HG03039 (cell line): ENCODE data around the gene ITLN2.
"Not testable (repeated sequence)": the region's sequence is repeated elsewhere in the genome, so short reads cannot be mapped to it uniquely, and the experiment has no call there.

Experiments
- ATAC-seq: cut with Tn5 transposase; IDR thresholded peaks from one replicate; pipeline ENCODE4 v1.9.1; 2021; ENCODE audit warnings: mild to moderate bottlenecking, moderate library complexity; ENCODE audit not compliant: unreplicated experiment

Gene ITLN2

DNA sequence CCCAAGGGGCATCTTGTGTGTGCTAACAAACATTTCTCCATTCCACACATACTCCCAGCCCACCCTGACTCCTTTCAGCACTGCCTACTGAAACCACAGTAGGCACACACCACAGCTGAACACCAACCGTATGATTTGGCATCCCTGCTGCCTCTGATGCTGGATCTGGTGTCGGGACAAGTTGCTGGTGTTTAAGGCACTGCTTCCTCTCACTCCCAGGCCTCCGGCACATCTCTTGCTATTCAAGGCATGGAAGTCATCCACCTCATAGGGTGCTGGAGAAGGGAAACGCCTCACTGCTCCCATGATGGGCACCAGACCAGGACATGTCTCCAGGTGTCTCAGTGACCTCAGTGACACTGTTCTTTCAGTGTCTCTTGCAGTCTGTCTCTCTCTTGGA lies 2.4 kb upstream of the ITLN2 start:
- no peak for ATAC-seq

DNA sequence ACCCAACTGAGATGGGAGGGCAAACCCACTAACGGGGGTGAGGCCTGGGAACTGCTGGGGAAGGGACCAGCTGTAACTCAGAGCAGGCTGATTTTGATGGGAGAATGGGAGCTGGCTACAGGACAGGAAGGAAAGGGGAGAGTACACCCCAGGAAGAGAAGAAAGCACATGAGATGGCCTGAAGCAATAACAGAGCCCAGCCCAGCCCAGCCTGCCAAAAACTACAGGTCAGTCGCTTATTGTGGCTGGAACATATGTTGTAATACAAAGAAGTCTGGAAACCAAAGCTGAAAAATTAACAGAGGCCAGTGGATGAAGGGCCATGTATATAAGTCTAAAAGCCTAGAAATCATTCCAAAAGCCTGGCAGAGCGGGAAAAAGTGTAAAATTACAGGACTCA lies 1.6 kb downstream of the ITLN2 start:
- no peak for ATAC-seq

DNA sequence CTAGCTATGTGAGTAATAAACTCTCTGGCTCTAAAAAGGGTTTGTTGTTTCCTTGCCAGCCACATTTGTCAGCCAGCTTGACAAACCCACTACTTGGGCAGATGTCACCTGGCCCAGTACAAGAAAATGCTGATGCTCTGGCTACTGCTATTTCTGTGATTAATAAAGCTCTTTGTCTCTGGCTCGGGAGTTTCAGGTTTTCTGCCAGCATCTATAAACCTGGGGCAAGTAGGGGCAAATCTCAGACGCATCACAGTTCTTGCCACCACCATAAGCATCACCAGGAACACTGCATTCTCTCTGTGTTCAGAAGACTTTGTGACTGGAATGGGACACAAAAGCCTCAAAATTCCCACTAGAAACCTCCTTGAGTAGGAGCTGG lies 2.5 kb downstream of the ITLN2 start:
- ATAC-seq: no peak

DNA sequence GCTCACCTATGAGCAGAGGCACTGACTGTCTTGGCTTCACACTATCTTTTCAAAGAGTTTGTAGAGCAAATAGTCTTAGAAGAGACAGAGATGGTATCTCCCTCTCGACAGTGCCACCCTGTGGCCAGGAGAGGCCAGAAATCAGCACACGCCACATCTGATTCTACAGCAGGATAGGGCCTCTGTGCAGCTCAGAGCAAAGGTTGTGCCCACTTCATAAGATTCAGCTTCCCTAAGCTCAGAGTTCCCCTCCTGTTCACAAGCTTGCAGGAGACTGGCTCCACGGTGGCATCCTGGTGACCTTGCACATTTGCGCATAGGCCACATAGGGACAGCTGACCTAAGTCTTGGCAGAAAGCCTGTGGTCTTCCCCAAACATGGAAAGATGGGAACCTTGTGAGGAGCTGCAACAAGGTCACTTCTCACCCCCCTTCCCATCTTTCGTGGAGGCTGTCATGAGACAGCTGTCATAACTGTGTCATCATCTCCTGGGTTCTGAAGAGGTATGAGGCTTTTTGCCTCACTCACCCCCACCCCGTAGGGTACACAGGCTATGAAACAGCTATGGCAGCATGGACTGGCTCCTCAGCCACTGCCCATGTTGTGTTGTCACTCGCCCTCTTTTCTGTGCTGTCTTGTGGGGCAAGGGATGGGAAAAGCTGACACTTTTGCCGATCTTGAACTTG lies 3.0 kb downstream of the ITLN2 start:
- no peak for ATAC-seq

DNA sequence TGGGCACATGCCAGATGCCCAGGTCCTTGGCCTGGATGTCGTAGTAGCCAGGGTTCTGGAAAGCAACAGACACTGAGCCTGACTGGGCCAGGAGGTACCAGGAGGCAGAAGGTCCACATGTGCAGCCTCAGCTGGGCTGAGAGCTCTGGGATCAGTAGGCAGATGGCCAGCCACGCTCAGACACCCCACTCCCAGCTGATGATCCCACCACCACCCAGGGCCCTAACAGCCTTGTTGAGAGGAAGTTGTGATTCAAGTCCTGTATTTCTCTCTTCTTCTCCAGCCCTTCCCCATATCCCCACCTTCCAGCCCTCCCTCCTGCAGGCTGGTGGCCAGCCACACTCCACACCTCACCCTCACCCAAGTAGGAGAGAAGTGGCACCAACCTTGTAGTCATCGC lies 4.0 kb downstream of the ITLN2 start:
- ATAC-seq: no peak

DNA sequence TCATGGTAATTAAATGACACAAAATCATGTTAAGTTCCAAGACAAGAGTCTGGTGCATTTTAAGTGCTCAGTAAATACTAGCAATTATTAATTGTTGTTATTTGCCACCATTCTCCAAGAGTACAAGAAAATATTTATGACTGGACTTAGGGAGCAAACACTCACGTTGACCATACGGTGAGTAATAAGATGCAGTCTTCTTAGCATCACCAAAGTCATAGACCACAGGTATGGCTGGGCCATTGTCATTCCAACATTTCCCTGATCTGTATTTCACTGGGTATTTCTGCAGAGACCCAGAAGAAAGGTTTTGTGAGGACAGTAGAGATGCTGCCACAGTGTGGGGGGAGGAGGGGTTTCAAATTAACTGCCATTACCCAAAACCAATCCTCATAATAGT lies 4.7 kb downstream of the ITLN2 start:
- no peak for ATAC-seq

DNA sequence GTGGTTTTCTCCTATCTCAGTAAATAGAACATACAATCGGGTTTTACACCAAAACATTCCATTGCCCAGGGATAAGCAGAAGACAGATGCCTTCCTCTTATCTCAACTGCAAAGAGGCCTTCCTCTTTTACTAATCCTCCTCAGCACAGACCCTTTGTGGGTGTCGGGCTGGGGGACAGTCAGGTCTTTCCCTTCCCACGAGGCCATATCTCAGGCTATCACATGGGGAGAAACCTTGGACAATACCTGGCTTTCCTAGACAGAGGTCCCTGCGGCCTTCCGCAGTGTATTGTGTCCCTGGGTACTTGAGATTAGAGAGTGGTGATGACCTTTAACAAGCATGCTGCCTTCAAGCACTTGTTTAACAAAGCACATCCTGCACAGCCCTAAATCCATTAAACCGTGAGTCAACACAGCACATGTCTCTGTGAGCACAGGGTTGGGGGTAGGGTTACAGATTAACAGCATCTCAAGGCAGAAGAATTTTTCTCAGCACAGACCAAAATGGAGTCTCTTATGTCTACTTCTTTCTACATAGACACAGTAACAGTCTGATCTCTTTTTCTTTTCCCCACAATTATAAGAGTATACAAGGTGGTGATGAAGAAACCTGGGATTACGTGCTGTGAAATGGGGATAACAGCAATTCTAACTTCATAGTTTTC lies 5.3 kb downstream of the ITLN2 start:
- ATAC-seq: not testable (repeated sequence)

DNA sequence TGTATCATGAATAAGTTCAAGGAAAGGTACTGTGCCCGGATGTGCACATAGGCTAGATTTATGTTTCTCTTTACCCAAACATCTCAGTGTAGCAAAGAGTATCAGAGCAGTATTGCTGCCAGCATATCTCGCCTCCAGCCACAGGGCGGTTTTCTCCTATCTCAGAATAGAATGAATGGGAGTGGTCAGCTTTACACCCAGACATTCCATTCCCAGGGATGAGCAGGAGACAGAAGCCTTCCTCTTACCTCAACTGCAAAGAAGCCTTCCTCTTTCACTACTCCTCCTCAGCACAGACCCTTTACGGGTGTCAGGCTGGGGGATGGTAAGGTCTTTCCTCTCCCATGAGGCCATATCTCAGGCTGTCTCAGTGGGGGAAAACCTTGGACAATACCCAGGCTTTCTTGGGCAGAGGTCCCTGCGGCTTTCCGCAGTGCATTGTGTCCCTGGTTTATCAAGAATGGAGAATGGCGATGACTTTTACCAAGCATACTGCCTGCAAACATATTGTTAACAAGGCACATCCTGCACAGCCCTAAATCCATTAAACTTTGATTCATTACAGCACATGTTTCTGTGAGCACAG lies 7.3 kb downstream of the ITLN2 start:
- not testable (repeated sequence) for ATAC-seq

DNA sequence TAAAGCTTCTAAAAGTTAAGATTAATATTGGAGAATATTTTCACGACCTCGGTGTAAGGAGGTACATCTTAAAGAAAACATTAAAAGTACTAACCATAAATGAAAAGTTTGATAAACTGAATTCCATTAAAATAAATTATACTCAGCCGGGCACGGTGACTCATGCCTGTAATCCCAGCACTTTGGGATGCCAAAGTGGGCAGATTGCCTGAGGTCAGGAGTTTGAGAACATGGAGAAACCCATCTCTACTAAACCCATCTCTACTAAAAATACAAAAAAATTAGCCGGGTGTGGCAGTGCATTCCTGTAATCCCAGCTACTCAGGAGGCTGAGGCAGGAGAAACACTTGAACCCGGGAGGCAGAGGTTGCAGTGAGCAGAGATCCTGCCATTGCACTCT lies 8.7 kb downstream of the ITLN2 start:
- not testable (repeated sequence) for ATAC-seq

DNA sequence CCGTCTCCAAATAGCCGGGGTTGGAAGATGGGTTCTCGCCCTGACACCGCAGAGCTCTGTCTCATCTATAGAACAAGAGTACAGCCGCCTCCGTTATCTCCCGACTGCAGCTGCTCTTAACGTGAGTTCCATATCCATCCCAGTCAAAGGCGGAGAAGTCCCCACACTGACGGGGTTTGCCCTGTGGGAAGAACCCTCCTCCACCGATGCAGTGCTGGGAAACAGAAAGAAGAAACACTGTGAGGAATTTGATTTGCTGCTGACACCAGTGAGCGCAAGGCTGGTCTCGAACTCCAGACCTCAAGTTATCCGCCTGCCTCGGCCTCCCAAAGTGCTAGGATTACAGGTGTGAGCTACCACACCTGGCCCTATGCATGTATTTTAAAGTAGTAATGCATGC lies 9.5 kb downstream of the ITLN2 start:
- ATAC-seq: no peak

DNA sequence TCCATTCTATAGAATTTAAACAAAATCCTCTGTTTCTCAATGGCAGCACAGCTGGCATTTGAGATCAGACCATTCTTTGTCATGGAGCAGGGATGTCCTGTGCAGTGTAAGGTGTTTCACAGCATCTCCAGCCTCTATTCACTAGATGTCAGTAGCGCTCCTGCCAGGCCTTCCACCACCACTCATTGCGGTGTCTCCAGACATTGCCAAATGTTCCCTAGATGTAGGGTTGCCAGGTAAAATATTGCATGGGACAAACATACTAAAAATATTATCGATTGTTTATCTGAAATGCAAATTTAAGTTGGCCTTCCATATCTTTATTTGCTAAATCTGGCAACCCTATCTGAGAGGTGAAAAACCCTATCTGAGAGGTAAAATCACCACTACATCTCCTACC lies 11.7 kb downstream of the ITLN2 start:
- no peak for ATAC-seq

DNA sequence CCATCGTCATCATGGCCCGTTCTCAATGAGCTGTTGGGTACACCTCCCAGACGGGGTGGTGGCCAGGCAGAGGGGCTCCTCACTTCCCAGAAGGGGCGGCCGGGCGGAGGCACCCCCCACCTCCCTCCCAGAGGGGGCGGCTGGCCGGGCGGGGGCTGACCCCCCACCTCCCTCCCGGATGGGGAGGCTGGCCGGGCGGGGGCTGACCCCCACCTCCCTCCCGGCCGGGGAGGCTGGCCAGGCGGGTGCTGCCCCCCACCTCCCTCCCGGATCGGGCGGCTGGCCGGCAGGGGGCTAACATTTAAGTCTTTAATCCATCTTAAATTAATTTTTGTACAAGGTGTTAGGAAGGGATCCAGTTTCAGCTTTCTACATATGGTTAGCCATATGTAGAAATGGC lies 17.9 kb downstream of the ITLN2 start:
- ATAC-seq: not testable (repeated sequence)

DNA sequence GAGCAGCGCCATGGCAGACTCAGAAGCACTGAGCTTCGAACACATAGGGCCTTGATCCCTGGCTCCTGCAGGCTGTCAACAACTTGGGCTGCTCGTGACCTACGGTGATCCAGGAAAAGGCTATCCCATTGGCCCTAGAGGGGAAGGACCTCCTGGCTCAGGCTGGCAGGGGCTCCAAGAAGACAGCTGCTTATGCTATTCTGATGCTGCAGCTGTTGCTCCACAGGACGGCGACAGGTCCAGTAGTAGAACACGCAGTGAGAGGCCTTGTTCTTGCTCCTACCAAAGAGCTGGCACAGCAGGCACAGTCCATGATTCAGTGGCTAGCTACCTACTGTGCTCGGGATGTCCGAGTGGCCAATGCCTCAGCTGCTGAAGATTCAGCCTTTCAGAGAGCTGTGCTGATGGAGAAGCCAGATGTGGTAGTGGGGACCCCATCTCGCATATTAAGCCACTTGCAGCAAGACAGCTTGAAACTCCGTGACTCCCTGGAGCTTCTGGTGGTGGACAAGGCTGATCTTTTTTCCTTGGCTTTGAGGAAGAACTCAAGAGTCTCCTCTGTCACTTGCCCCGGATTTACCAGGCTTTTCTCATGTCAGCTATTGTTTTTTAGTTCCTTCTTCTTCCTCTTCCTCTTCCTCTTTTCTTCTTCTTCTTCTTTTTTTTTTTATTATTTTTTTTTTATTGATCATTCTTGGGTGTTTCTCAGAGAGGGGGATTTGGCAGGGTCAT lies 18.9 kb downstream of the ITLN2 start:
- no peak for ATAC-seq

DNA sequence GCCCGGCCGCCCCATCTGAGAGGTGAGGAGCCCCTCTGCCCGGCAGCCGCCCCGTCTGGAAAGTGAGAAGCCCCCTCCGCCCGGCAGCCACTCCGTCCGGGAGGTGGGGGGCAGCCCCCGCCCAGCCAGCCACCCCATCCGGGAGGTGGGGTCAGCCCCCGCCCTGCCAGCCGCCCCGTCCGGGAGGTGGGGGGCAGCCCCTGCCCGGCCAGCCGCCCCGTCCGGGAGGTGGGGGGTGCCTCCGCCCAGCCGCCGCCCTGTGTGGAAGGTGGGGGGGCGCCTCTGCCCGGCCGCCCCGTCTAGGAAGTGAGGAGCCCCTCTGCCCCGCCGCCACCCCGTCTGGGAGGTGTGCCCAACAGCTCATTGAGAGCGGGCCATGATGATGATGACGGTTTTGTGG lies 21.3 kb downstream of the ITLN2 start:
- not testable (repeated sequence) for ATAC-seq

DNA sequence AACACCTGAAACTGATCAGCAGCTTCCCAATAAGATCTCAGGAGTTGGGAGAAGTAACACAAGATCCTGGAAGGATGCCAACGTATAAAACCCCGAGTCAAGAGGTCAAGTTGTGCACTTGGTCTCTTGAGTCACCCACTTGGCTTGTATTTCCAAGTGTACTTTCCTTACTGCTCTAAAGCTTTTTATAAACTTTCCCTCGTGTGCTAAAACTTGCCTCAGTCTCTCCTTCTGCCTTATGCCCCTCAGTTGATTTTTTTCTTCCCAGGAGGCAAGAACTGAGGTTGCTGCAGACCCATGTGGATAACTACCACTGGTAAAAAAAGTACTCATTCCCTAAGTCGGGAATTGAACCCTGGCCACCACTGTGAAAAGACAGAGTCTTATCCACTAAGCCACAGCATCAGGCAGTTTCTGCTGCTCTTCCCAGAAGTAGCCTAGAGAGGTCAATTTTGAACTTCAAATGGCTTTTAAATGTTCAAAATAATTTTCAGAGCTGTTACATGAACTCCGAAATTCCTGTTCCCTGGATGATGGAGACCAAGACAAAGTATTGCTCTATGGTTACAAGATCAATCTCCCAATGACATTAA lies 28.9 kb downstream of the ITLN2 start:
- no peak for ATAC-seq

DNA sequence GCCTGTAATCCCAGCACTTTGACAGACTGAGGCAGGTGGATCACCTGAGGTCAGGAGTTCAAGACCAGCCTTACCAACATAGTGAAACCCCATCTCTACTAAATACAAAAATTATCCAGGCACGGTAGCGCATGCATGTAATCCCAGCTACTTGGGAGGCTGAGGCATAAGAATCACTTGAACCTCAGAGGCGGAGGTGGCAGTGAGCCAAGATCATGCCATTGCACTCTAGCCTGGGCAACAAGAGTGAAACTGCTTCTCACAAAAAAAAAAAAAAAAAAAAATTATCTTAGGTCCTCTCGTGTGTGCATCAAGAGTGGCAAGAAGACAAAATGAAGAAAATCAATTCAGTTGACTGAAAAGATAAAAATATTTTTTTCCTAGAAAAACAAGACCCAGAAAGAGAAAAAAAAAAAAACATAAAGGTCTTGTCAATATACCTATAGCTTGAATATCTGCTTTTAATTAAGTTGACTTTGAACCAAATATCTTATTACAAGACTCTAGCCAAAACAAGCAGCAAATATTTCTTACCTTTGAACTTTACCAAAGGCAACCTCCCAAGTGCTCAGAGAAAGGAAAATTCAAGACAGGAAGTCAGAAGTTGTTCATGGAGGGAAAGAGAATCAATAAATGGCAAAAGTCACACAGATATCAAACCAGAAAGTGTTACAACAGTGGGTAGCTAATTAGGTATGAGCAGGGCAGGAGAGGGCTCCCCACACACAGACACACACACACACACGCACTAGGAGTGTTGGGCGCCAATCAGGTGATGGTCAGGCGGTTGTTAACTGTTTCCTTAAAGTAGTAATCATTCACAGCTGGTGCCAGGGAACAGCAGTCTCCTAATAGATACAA lies 29.6 kb downstream of the ITLN2 start:
- no peak for ATAC-seq

DNA sequence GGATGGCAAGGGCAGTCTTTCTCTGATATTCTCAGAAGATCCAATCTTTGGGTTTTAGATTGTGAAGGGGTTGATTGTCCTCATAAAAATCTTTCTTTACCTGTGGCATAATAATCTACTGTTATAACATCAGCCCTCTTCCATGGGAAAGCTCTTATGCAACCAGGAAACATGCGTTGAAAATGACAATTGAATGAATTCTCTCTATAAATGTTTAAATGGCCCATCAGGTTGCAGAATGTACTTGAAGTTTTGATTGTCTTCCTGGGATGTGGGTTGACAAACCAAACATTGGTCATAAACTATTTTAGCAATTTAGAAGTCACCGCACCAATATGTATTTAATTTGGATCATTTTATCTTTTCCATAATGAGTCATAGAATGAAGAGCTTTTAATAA lies 37.9 kb downstream of the ITLN2 start:
- no peak for ATAC-seq

DNA sequence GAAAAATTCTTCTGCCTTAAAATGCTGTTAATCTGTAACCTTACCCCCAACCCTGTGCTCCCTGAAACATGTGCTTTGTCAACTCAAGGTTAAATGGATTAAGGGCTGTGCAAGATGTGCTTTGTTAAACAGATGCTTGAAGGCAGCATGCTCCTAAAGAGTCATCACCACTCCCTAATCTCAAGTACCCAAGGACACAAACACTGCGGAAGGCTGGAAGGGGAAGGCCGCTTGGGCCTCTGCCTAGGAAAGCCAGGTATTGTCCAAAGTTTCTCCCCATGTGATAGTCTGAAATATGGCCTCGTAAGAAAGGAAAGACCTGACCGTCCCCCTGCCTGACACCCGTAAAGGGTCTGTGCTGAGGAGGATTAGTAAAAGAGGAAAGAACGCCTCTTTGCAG lies 41.4 kb downstream of the ITLN2 start:
- not testable (repeated sequence) for ATAC-seq

DNA sequence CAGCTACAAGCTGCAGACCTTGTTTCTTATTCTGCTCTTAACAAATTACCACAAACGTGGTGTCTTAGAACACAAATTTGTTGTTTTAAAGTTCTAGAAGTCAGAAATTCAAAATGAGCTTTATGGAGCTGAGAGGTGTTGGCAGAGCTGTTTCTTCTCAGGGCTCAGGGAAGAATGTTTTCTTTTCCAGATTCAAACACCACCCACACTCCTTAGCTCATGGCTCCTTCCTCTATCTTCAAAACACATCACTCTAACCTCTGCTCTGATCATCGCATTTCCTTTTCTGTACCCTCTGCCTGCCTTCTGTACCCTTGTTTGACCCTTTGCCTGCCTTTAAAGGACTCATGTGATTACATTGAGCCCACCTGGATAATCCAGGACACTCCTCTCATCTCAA lies 42.7 kb downstream of the ITLN2 start:
- no peak for ATAC-seq

DNA sequence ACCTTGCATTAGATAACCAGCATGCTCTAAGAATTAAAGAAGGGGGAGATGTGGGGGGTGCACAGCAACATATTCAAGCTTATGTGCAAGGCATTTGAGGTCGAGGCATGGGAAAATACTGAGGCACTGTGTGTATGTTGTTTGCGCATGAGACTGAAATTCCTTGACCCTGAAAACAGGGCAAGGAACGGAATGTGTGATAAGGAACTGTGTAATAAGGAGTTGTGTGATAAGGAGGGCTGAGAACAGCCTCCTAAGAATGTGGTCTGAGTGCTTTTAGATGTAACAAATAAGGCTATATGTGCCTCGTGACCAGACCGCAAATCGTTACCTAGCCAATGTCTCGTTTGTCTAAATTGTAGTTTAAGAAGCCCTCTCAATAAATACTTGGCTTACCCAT lies 43.2 kb downstream of the ITLN2 start:
- ATAC-seq: no peak
